Pons (tissue), 1 donor: Measurements from ENCODE around the gene GSE1.

Experiments used
- DNase-seq: peaks from one replicate; pipeline ENCODE4 v3.0.0-alpha.2; 2016; ENCODE audit warnings: low spot score

GSE1 gene

GRCh38 chr16:85707528-85708095 is 94.5 kb downstream of the GSE1 start:
- no peak for DNase-seq

- no peak for DNase-seq
Measured at GRCh38 chr16:85708338-85708737, 95.2 kb downstream of the GSE1 start.

GRCh38 chr16:85709766-85710585 is 96.9 kb downstream of the GSE1 start:
- DNase-seq, result no peak

GRCh38 chr16:85710732-85711131 is 97.6 kb downstream of the GSE1 start:
- no peak for DNase-seq

- no peak for DNase-seq
Measured at GRCh38 chr16:85711982-85712587, 99.0 kb downstream of the GSE1 start.

GRCh38 chr16:85712801-85713200 is 99.7 kb downstream of the GSE1 start:
- DNase-seq, result no peak

- DNase-seq, result no peak
Measured at GRCh38 chr16:85715169-85716021, 102.3 kb downstream of the GSE1 start.

GRCh38 chr16:85716022-85716679 is 103.0 kb downstream of the GSE1 start:
- DNase-seq, result no peak

GRCh38 chr16:85716680-85717038 is 103.5 kb downstream of the GSE1 start:
- peak; percentile 20 for DNase-seq

GRCh38 chr16:85717393-85718152 is 104.5 kb downstream of the GSE1 start:
- DNase-seq, result peak; percentile 62

GRCh38 chr16:85718153-85718477 is 105.0 kb downstream of the GSE1 start:
- no peak for DNase-seq

- no peak for DNase-seq
Measured at GRCh38 chr16:85718682-85719081, 105.6 kb downstream of the GSE1 start.

- no peak for DNase-seq
Measured at GRCh38 chr16:85719605-85720301, 106.6 kb downstream of the GSE1 start.

- DNase-seq, result no peak
Measured at GRCh38 chr16:85720302-85720637, 107.1 kb downstream of the GSE1 start.

GRCh38 chr16:85722128-85722893 is 109.2 kb downstream of the GSE1 start:
- no peak for DNase-seq

GRCh38 chr16:85724126-85724879 is 111.2 kb downstream of the GSE1 start:
- no peak for DNase-seq

GRCh38 chr16:85724936-85725335 is 111.8 kb downstream of the GSE1 start:
- DNase-seq, result no peak
